ENCODE results near the gene USH2A. TPM values are rescaled to one million over a fixed set of nuclear protein-coding genes. Genes with fewer than 3 reads are reported as not detected.

Gene USH2A
- total and polyA plus RNA-seq, 7 donors, result under 0.01 to 0.32 (median 0.30) TPM; not detected in 4

DNA sequence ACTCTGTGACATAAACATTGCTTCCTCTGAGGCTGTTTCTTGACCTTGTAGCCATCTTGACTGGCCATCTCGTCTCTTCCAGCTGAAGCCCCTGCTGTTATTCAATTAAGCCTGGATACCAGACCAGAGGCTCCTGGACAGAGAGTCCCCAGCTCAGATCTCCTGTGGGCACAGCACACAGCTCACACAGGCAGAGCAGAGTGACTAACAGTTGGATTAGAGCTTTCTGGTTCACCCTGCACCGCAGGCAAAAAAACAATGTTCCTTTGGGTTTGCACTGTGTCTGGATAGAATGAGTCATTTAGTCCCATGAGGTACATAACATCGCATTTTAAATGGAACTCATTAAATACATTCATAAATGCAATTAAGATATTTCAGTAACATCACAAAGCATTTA, 33.4 kb upstream of the USH2A start:
- H3K4me1 ChIP-seq, result no peaks in the 10 kb centered on the region
- H3K4me3 ChIP-seq, result no peak overlapping the region
- H3K9me3 ChIP-seq, result no peaks in the 10 kb centered on the region
- no peak overlapping the region for H3K27ac ChIP-seq
- no peaks in the 10 kb centered on the region for H3K36me3 ChIP-seq (ENCODE audit: insufficient read depth in 1 of 2, low read depth in 1 of 2)
- 69 to 76% (median 73%) methylated on average over 3 of the region's 3 CpGs for WGBS, 3 donors
- ATAC-seq (no peak), DNase-seq (no peak)
- TF ChIP-seq, protein P1, sequence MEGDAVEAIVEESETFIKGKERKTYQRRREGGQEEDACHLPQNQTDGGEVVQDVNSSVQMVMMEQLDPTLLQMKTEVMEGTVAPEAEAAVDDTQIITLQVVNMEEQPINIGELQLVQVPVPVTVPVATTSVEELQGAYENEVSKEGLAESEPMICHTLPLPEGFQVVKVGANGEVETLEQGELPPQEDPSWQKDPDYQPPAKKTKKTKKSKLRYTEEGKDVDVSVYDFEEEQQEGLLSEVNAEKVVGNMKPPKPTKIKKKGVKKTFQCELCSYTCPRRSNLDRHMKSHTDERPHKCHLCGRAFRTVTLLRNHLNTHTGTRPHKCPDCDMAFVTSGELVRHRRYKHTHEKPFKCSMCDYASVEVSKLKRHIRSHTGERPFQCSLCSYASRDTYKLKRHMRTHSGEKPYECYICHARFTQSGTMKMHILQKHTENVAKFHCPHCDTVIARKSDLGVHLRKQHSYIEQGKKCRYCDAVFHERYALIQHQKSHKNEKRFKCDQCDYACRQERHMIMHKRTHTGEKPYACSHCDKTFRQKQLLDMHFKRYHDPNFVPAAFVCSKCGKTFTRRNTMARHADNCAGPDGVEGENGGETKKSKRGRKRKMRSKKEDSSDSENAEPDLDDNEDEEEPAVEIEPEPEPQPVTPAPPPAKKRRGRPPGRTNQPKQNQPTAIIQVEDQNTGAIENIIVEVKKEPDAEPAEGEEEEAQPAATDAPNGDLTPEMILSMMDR (IDR thresholded peaks at IDR 0.05), result no peak
- H3K27me3 ChIP-seq (ENCODE audit: insufficient read depth in 3 of 3, low read length in 2 of 3), result no peaks in the 10 kb centered on the region
- intact Hi-C loops (cut with DNase I), result no loop called here

GRCh38 chr1:216453777-216454176, 30.5 kb upstream of the USH2A start:
- no peaks in the 10 kb centered on the region for H3K27me3 ChIP-seq (ENCODE audit: insufficient read depth in 3 of 3, low read length in 2 of 3)
- no peaks in the 10 kb centered on the region for H3K4me1 ChIP-seq
- WGBS, 3 donors, result 63 to 74% (median 68%) methylated on average over 2 of the region's 2 CpGs
- no peaks in the 10 kb centered on the region for H3K36me3 ChIP-seq (ENCODE audit: insufficient read depth in 1 of 2, low read depth in 1 of 2)
- DNase-seq (no peak), ATAC-seq (no peak)
- TF ChIP-seq, protein P1 (IDR thresholded peaks at IDR 0.05), result no peak
- no peak overlapping the region for H3K27ac ChIP-seq
- no peaks in the 10 kb centered on the region for H3K9me3 ChIP-seq
- no peak overlapping the region for H3K4me3 ChIP-seq
- intact Hi-C loops (cut with DNase I), result no loop called here

DNA sequence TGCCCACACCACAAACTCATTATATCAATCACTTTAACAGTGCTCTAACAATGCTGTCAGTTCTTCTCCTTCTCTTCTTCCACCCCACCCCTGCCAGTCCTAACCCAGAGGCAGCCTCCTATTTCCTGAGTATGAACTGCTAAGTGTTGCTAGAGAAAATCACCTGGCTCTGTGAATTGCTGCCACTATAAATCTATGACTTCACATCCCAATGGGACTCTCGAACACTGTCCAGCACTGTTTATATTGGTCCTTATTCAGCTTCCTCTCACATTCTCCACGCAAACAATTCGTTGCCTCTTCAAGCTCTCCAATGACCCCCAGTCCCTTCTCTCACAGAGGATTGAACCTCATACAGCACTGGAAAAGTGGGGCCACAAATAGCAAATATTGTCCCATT, 27.0 kb upstream of the USH2A start:
- H3K9me3 ChIP-seq, result no peaks in the 10 kb centered on the region
- TF ChIP-seq, protein P1 (IDR thresholded peaks at IDR 0.05), result no peak
- 28 to 44% (median 43%) methylated on average over 3 of the region's 3 CpGs for WGBS, 3 donors
- no peak overlapping the region for H3K4me3 ChIP-seq
- no peaks in the 10 kb centered on the region for H3K27me3 ChIP-seq (ENCODE audit: insufficient read depth in 3 of 3, low read length in 2 of 3)
- H3K27ac ChIP-seq, result no peak overlapping the region
- intact Hi-C loops (cut with DNase I), result no loop called here
- H3K36me3 ChIP-seq (ENCODE audit: insufficient read depth in 1 of 2, low read depth in 1 of 2), result no peaks in the 10 kb centered on the region
- DNase-seq, result no peak
- ATAC-seq, result no peak
- no peaks in the 10 kb centered on the region for H3K4me1 ChIP-seq

- ATAC-seq (no peak), DNase-seq (no peak)
- TF ChIP-seq, protein P1 (IDR thresholded peaks at IDR 0.05), result no peak
- H3K4me3 ChIP-seq, result no peak overlapping the region
- no peak overlapping the region for H3K27ac ChIP-seq
- H3K9me3 ChIP-seq, result no peaks in the 10 kb centered on the region
- no peaks in the 10 kb centered on the region for H3K36me3 ChIP-seq (ENCODE audit: insufficient read depth in 1 of 2, low read depth in 1 of 2)
- no peaks in the 10 kb centered on the region for H3K4me1 ChIP-seq
- intact Hi-C loops (cut with DNase I), result no loop called here
- H3K27me3 ChIP-seq (ENCODE audit: insufficient read depth in 3 of 3, low read length in 2 of 3), result no peaks in the 10 kb centered on the region
Measured at GRCh38 chr1:216448011-216448510, 24.8 kb upstream of the USH2A start.

DNA sequence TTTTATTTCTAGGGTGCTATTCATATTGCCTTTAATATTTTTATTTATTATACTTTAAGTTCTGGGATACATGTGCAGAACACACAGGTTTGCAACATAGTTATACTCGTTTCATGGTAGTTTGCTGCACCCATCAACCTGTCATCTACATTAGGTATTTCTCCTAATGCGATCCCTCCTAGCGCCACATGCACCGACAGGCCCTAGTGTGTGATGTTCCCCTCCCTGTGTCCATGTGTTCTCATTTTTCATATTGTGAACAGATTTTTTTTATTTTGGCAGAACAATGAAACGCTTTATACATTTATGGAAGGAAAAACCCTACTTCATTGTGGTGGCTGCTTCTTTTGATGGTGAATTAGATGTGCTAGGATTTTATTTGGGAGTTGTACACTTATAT, 14.4 kb upstream of the USH2A start:
- no peak overlapping the region for H3K4me3 ChIP-seq
- no peaks in the 10 kb centered on the region for H3K27me3 ChIP-seq (ENCODE audit: insufficient read depth in 3 of 3, low read length in 2 of 3)
- TF ChIP-seq, protein P1 (IDR thresholded peaks at IDR 0.05), result no peak
- no peak overlapping the region for H3K27ac ChIP-seq
- H3K4me1 ChIP-seq, result no peaks in the 10 kb centered on the region
- ATAC-seq, result no peak
- H3K9me3 ChIP-seq, result no peaks in the 10 kb centered on the region
- DNase-seq, result no peak
- intact Hi-C loops (cut with DNase I), result loop anchor here in 1 of 2 donors (2.0 kb wide), 1 partner anchor 29 kb away; no protein-coding TSS in a partner anchor
- WGBS, 3 donors, result 70 to 80% (median 77%) methylated on average over 5 of the region's 5 CpGs
- H3K36me3 ChIP-seq (ENCODE audit: insufficient read depth in 1 of 2, low read depth in 1 of 2), result no peaks in the 10 kb centered on the region
